Mesodermal cell (in vitro differentiated cells): ENCODE measurements around the gene QPRT.
"Not testable (repeated sequence)": the region's sequence is repeated elsewhere in the genome, so short reads cannot be mapped to it uniquely, and the experiment has no call there.

Source experiments
- H3K27ac ChIP-seq: 2 replicates; pipeline ENCODE4 v1.7.0; 2013; ENCODE audit warnings: mild to moderate bottlenecking, low read depth, low read length, moderate library complexity; ENCODE audit not compliant: severe bottlenecking
- H3K36me3 ChIP-seq: 2 replicates; pipeline ENCODE4 v1.7.1; 2013; ENCODE audit warnings: mild to moderate bottlenecking, low read length, moderate library complexity; ENCODE audit not compliant: control insufficient read depth, insufficient read depth
- H3K4me1 ChIP-seq: one replicate; pipeline ENCODE4 v1.7.1; 2013; ENCODE audit warnings: mild to moderate bottlenecking, low read length; ENCODE audit not compliant: insufficient read depth, control insufficient read depth, poor library complexity, severe bottlenecking
- H3K4me3 ChIP-seq: 2 replicates; pipeline ENCODE4 v1.7.0; 2013; ENCODE audit warnings: low read length, control low read depth, mild to moderate bottlenecking; ENCODE audit not compliant: insufficient read depth, poor library complexity, severe bottlenecking; ENCODE audit errors: extremely low read depth
- H3K9me3 ChIP-seq: 2 replicates; pipeline ENCODE4 v1.7.1; 2013; ENCODE audit warnings: mild to moderate bottlenecking, low read length, moderate library complexity; ENCODE audit not compliant: control insufficient read depth
- WGBS, 2 experiments: methylation state at CpG; one replicate each; pipeline ENCODE4 v1.1.5; 2013; ENCODE audit warnings: missing lambda C conversion rate in 2 of 2; ENCODE audit not compliant: insufficient coverage in 2 of 2; 5-methylcytosine and 5-hydroxymethylcytosine counted together

QPRT gene

GRCh38 chr16:29695675-29696074 is 16.7 kb downstream of the QPRT start:
- 89% methylated on average over 2 of the region's 3 CpGs; no CpG with 5 or more reads in 1 of the 2 experiments for WGBS, 2 experiments

GRCh38 chr16:29696881-29697331 is 17.9 kb downstream of the QPRT start:
- H3K4me3 ChIP-seq = no peak overlapping the region
- H3K36me3 ChIP-seq = peaks cover 18% of the 10 kb centered on the region
- H3K4me1 ChIP-seq = peaks cover 2% of the 10 kb centered on the region
- no peak overlapping the region for H3K27ac ChIP-seq
- WGBS, 2 experiments = 94 to 98% methylated on average over 16 to 21 of the region's 21 CpGs
- H3K9me3 ChIP-seq = peaks cover 5% of the 10 kb centered on the region

More at GRCh38 chr16:29695675-29696074, 16.7 kb downstream of the QPRT start:
- peaks cover 23% of the 10 kb centered on the region for H3K36me3 ChIP-seq
- H3K9me3 ChIP-seq, H3K4me3 ChIP-seq, H3K27ac ChIP-seq, H3K4me1 ChIP-seq: not testable (repeated sequence)

DNA sequence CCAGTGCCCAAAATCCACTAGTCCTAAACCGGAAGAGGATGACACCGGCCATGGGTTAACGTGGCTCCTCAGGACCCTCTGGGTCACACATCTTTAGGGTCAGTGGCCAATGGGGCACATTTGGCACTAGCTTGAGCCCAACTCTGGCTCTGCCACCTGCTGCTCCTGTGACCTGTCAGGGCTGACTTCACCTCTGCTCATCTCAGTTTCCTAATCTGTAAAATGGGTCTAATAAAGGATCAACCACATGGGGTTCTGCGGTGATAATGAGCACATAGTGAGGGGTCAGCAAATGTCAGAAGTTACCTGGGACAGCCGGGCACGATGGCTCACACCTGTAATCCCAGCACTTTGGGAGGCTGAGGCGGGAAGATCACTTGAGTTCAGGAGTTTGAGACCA is 18.4 kb downstream of the QPRT start:
- Histone ChIP-seq H3K4me1 (peaks cover 4% of the 10 kb centered on the region), H3K27ac (no peak overlapping the region), H3K36me3 (peaks cover 18% of the 10 kb centered on the region), H3K4me3 (no peak overlapping the region), H3K9me3 (peaks cover 5% of the 10 kb centered on the region)
- WGBS, 2 experiments = 96% methylated on average over 7 of the region's 7 CpGs

GRCh38 chr16:29698042-29698441 is 19.1 kb downstream of the QPRT start:
- peaks cover 18% of the 10 kb centered on the region for H3K36me3 ChIP-seq
- no CpG with 5 or more reads among the region's 2 CpGs for WGBS, 2 experiments
- no peak overlapping the region for H3K4me3 ChIP-seq
- no peak overlapping the region for H3K27ac ChIP-seq
- H3K9me3 ChIP-seq = peaks cover 5% of the 10 kb centered on the region
- peaks cover 4% of the 10 kb centered on the region for H3K4me1 ChIP-seq

DNA sequence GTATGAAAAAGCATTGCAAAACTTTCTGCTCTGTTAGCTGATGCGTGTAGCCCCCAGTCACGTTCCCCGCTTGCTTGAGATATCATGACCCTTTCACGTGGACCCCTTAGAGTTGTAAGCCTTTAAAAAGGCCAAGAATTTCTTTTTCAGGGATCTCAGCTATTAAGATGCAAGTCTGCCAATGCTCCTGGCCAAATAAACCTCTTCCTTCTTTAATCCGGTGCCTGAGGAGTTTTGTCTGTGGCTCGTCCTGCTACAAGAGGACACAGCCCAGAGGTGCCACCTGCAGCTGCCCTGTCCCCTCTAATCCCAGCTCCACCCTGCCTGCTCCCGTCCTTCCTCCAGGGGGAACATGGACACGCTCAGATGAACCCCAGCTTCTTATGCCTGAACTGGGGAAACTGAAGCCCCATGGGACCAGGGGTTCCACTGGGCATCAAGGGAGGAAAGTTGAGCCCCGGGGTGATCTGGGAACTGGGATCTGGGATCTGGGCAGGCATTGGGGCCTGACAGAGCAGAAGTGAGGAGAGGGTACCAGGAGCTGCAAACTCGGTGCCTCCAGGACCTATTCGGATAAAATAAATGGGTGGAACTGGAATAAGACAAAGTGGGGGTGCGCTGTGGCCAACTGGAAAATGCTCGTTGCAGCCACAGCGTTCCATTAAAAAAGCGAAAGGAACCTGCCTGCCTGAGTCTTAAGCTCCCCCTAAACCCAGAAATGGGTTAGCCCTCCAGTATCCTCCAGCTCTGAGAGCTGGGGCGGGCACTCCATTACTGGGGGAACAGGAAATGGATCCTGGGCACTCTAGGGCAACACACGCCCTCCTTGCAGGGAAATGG is 19.7 kb downstream of the QPRT start:
- H3K27ac ChIP-seq = no peak overlapping the region
- peaks cover 4% of the 10 kb centered on the region for H3K4me1 ChIP-seq
- H3K9me3 ChIP-seq = peaks cover 5% of the 10 kb centered on the region
- H3K36me3 ChIP-seq = peaks cover 18% of the 10 kb centered on the region
- WGBS, 2 experiments = 93 to 97% methylated on average over 15 to 16 of the region's 17 CpGs
- no peak overlapping the region for H3K4me3 ChIP-seq

- Histone ChIP-seq H3K27ac (no peak overlapping the region), H3K4me3 (no peak overlapping the region), H3K9me3 (peaks cover 5% of the 10 kb centered on the region), H3K4me1 (peaks cover 4% of the 10 kb centered on the region), H3K36me3 (peaks cover 18% of the 10 kb centered on the region)
- WGBS, 2 experiments = 90 to 94% methylated on average over 8 to 10 of the region's 11 CpGs
These were observed 20.6 kb downstream of the QPRT start for GRCh38 chr16:29699324-29700219.

DNA sequence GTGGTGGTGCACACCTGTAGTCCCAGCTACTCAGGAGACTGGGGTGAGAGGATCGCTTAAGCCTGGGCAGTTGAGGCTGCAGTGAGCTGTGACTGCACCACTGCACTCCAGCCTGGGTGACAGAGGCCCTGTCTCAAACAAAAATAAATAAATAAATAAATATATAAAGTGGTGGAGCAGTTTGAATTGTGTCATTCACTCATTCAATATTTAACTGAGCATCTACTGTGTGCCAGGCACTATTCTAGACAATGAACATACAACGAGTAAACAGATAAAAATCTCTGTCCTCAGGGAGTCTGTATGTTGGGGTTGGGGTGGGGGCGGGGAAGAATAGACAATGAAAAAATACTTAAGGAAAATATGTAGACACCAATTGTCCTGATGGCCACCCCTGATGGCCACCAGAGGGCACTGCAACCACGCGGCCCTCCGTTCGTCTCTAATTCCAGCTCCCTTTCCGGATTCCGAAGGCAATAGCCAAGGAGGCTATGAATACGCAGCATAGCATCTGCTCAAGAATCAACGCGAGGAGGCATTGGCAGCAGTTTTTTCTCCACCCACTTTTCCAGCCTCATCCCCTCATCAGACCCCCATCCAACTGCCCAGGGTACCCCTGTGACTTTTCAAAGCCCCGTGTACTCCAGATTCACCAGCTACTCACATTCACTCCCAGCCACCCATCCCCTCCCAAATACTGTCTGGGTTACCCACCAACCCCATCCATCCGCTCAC is 21.4 kb downstream of the QPRT start:
- 17 to 18% methylated on average over 9 to 11 of the region's 14 CpGs for WGBS, 2 experiments

DNA sequence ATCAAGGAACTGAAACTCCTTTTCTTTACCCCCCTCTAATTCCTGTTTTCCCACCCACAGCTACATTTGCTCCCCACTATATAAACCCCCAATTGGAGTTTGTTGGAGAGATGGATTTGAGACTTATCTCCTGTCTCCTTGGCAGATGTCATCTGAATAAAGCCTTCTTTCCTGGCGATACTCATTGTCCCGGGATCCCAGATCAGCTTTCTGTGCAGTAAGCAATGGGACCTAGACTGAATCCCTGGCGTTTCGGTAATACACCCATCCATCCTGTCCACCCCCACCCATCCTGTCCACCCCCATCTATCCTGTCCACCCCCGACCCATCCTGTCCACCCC is 22.2 kb downstream of the QPRT start:
- H3K36me3 ChIP-seq = peaks cover 18% of the 10 kb centered on the region
- H3K4me3 ChIP-seq = no peak overlapping the region
- no peak overlapping the region for H3K27ac ChIP-seq
- H3K9me3 ChIP-seq = peaks cover 5% of the 10 kb centered on the region
- peaks cover 4% of the 10 kb centered on the region for H3K4me1 ChIP-seq
- WGBS, 2 experiments = 93 to 100% methylated on average over 2 to 4 of the region's 5 CpGs

More for the DNA sequence above, 21.4 kb downstream of the QPRT start:
- H3K4me1 ChIP-seq = peaks cover 4% of the 10 kb centered on the region
- peaks cover 5% of the 10 kb centered on the region for H3K9me3 ChIP-seq
- H3K36me3 ChIP-seq = peaks cover 18% of the 10 kb centered on the region
- H3K4me3 ChIP-seq = no peak overlapping the region
- no peak overlapping the region for H3K27ac ChIP-seq

- Histone ChIP-seq H3K27ac (no peak overlapping the region), H3K4me3 (no peak overlapping the region), H3K4me1 (peaks cover 4% of the 10 kb centered on the region), H3K36me3 (peaks cover 7% of the 10 kb centered on the region), H3K9me3 (peaks cover 3% of the 10 kb centered on the region)
- 81 to 95% methylated on average over 10 of the region's 13 CpGs for WGBS, 2 experiments
These were observed 23.3 kb downstream of the QPRT start for GRCh38 chr16:29702269-29702668.

- peaks cover 12% of the 10 kb centered on the region for H3K4me1 ChIP-seq
- no peaks in the 10 kb centered on the region for H3K9me3 ChIP-seq
- no peak overlapping the region for H3K4me3 ChIP-seq
- H3K36me3 ChIP-seq = no peaks in the 10 kb centered on the region
- WGBS, 2 experiments = no CpG with 5 or more reads among the region's 2 CpGs
- no peak overlapping the region for H3K27ac ChIP-seq
These were observed 26.1 kb downstream of the QPRT start for GRCh38 chr16:29705030-29705429.
